SK-N-SH (cell line): ENCODE measurements around the gene NAP1L1. TPM values are rescaled to one million over a fixed set of nuclear protein-coding genes. Genes with fewer than 3 reads are reported as not detected.

ENCODE experiments used
- CTCF ChIA-PET: fragments of 300-600, 350-600 bp; formaldehyde crosslinking; extraction: SDS; loops from one replicate; lab custom pipeline; 2021; lab: Yijun Ruan, JAX
- POLR2A ChIA-PET: fragments of 350-600 bp; sonication (Branson Sonifier 250); formaldehyde crosslinking; extraction: SDS; loops from one replicate; lab custom pipeline; 2020; ENCODE audit warnings: antibody characterized with exemption, inconsistent platforms; lab: Yijun Ruan, JAX
- DNase-seq: peaks from one replicate; pipeline ENCODE4 v3.0.0; 2012
- H2AFZ ChIP-seq: fragments of 200-600 bp; sonication (generic); 2 replicates; pipeline ENCODE4 v1.8.1; 2016; ENCODE audit warnings: antibody characterized with exemption, mild to moderate bottlenecking, low read depth
- H3F3A ChIP-seq: fragments of 200-600 bp; sonication (generic); replicated peaks from 2 replicates; pipeline ENCODE3; 2016; ENCODE audit warnings: antibody characterized with exemption, mild to moderate bottlenecking; ENCODE audit not compliant: insufficient read depth
- H3K27ac ChIP-seq, 2 experiments: fragments of 200-500 bp in 1 of 2; fragments of 200-600 bp in 1 of 2; sonication (Bioruptor generic) in 1 of 2; sonication (generic), shearing (Covaris generic) in 1 of 2; 2 replicates each; pipeline versions ENCODE4 v1.5.1 to v1.6.1; 2014 to 2016; ENCODE audit warnings: low read depth in 2 of 2, inconsistent platforms in 1 of 2, low read length in 1 of 2, mild to moderate bottlenecking in 1 of 2, mixed read lengths in 1 of 2
- H3K27me3 ChIP-seq: fragments of 200-600 bp; sonication (generic), shearing (Covaris generic); 2 replicates; pipeline ENCODE4 v1.6.1; 2016; ENCODE audit warnings: mixed run types; ENCODE audit not compliant: insufficient read depth
- H3K36me3 ChIP-seq, 2 experiments: fragments of 200-500 bp in 1 of 2; fragments of 200-600 bp in 1 of 2; sonication (Bioruptor generic) in 1 of 2; sonication (generic) in 1 of 2; replicated peaks in 1 of 2; 2 replicates each; pipeline versions ENCODE3 to v1.5.1; 2014 to 2016; ENCODE audit warnings: low read length in 1 of 2, mild to moderate bottlenecking in 1 of 2; ENCODE audit not compliant: insufficient read depth in 2 of 2, control insufficient read depth in 1 of 2
- H3K4me1 ChIP-seq, 2 experiments: fragments of 200-500 bp in 1 of 2; fragments of 200-600 bp in 1 of 2; sonication (Bioruptor generic) in 1 of 2; sonication (generic), shearing (Covaris generic) in 1 of 2; 2 replicates each; pipeline versions ENCODE4 v1.5.1 to v1.6.1; 2014 to 2016; ENCODE audit warnings: low read depth in 1 of 2, low read length in 1 of 2, mixed run types in 1 of 2; ENCODE audit not compliant: insufficient read depth in 2 of 2, control insufficient read depth in 1 of 2
- H3K4me2 ChIP-seq: fragments of 200-600 bp; sonication (generic), shearing (Covaris generic); 2 replicates; pipeline ENCODE4 v1.6.1; 2017; ENCODE audit warnings: mixed run types
- H3K4me3 ChIP-seq, 2 experiments: fragments of 200-500 bp in 1 of 2; fragments of 200-600 bp in 1 of 2; sonication (Bioruptor generic) in 1 of 2; sonication (generic), shearing (Covaris generic) in 1 of 2; 2 replicates each; pipeline versions ENCODE4 v1.5.1 to v1.8.1; 2014 to 2016; ENCODE audit warnings: low read depth in 2 of 2, inconsistent platforms in 1 of 2, low read length in 1 of 2, mild to moderate bottlenecking in 1 of 2, mixed read lengths in 1 of 2, moderate library complexity in 1 of 2
- H3K79me2 ChIP-seq: fragments of 200-600 bp; sonication (generic); 2 replicates; pipeline ENCODE4 v1.8.1; 2017; ENCODE audit warnings: mild to moderate bottlenecking; ENCODE audit not compliant: insufficient read depth
- H3K9ac ChIP-seq: fragments of 200-600 bp; sonication (generic); 2 replicates; pipeline ENCODE4 v1.6.1; 2017; ENCODE audit warnings: mixed run types
- H3K9me2 ChIP-seq: fragments of 200-600 bp; sonication (generic); 2 replicates; pipeline ENCODE4 v1.6.1; 2017; ENCODE audit warnings: mixed run types
- H3K9me3 ChIP-seq: fragments of 200-600 bp; sonication (generic); 2 replicates; pipeline ENCODE4 v1.6.1; 2017; ENCODE audit warnings: mixed run types, mild to moderate bottlenecking, moderate library complexity
- H4K20me1 ChIP-seq: fragments of 200-600 bp; sonication (generic); 2 replicates; pipeline ENCODE4 v1.6.1; 2017; ENCODE audit warnings: mild to moderate bottlenecking, mixed run types; ENCODE audit not compliant: insufficient read depth
- CTCF ChIP-seq: fragments of 200-600 bp; sonication (generic); IDR thresholded peaks from 2 replicates; pipeline ENCODE4 v1.6.1; 2017; ENCODE audit warnings: antibody characterized with exemption, mild to moderate bottlenecking, moderate library complexity
- ELF1 ChIP-seq: IDR thresholded peaks from 2 replicates; pipeline ENCODE4 v1.4.0; 2012
- EZH2phosphoT487 ChIP-seq: fragments of 200-600 bp; sonication (generic); IDR thresholded peaks from 2 replicates; pipeline ENCODE4 v1.6.1; 2017; ENCODE audit warnings: low read depth, mixed run types, mild to moderate bottlenecking, antibody characterized with exemption, moderate library complexity, borderline replicate concordance
- FOSL2 ChIP-seq: IDR thresholded peaks from 2 replicates; pipeline ENCODE4 v1.4.0; 2012; ENCODE audit warnings: low read depth, mild to moderate bottlenecking, moderate library complexity, borderline replicate concordance
- FOXM1 ChIP-seq: IDR thresholded peaks from 2 replicates; pipeline ENCODE4 v1.4.0; 2012; ENCODE audit warnings: low read depth, mild to moderate bottlenecking
- GATA2 ChIP-seq: sonication (generic); formaldehyde crosslinking; IDR thresholded peaks from 2 replicates; pipeline ENCODE4 v1.5.0; 2020; ENCODE audit warnings: mild to moderate bottlenecking, missing genetic modification reagents
- IRF3 ChIP-seq: fragments of 150-350 bp; IDR thresholded peaks from 2 replicates; pipeline ENCODE4 v1.6.1; 2016; ENCODE audit warnings: mild to moderate bottlenecking, low read depth, low read length
- JUND ChIP-seq: IDR thresholded peaks from 2 replicates; pipeline ENCODE4 v1.4.0; 2012
- MAX ChIP-seq: IDR thresholded peaks from 2 replicates; pipeline ENCODE4 v1.4.0; 2012; ENCODE audit warnings: low read depth
- MXI1 ChIP-seq: IDR thresholded peaks from 2 replicates; pipeline ENCODE4 v1.6.1; 2012; ENCODE audit warnings: mild to moderate bottlenecking, low read depth, low read length, improper control_type of control experiment
- NFIC ChIP-seq: IDR thresholded peaks from 2 replicates; pipeline ENCODE4 v1.4.0; 2012; ENCODE audit warnings: borderline replicate concordance
- RAD21 ChIP-seq: IDR thresholded peaks from 2 replicates; pipeline ENCODE4 v1.6.1; 2012; ENCODE audit warnings: mild to moderate bottlenecking, low read length
- RCOR1 ChIP-seq: fragments of 150-350 bp; IDR thresholded peaks from 2 replicates; pipeline ENCODE4 v1.6.1; 2017; ENCODE audit warnings: antibody characterized with exemption, low read length
- RFX5 ChIP-seq: IDR thresholded peaks from 2 replicates; pipeline ENCODE4 v1.6.1; 2012; ENCODE audit warnings: mild to moderate bottlenecking, improper control_type of control experiment, low read length
- RXRA ChIP-seq: IDR thresholded peaks from 2 replicates; pipeline ENCODE4 v1.4.0; 2012; ENCODE audit warnings: low read depth, mild to moderate bottlenecking, borderline replicate concordance
- SIN3A ChIP-seq: IDR thresholded peaks from 2 replicates; pipeline ENCODE4 v1.6.1; 2012; ENCODE audit warnings: low read depth, mild to moderate bottlenecking, low read length, moderate library complexity, borderline replicate concordance
- TAF1 ChIP-seq: IDR thresholded peaks from 2 replicates; pipeline ENCODE4 v1.6.1; 2012; ENCODE audit warnings: low read depth, mild to moderate bottlenecking, low read length, moderate library complexity, borderline replicate concordance
- TCF12 ChIP-seq: IDR thresholded peaks from 2 replicates; pipeline ENCODE4 v1.4.0; 2012
- ZBTB33 ChIP-seq: IDR thresholded peaks from 2 replicates; pipeline ENCODE4 v1.4.0; 2012; ENCODE audit warnings: low read depth, borderline replicate concordance
- WGBS: methylation state at CpG from one replicate; pipeline ENCODE4 v1.1.6; 2017; ENCODE audit warnings: low lambda C conversion rate; 5-methylcytosine and 5-hydroxymethylcytosine counted together
- polyA plus RNA-seq, 3 experiments: library from polyadenylated mRNA; depleted of rRNA; stranded (reverse); fragments of >200 nt; gene quantifications; 2 replicates each; pipeline ENCODE4 v1.2.3, GENCODE V29; 2012

NAP1L1 gene
- polyA plus RNA-seq, 1 of the 3 experiments (the other 2 are of a cell fraction), result 197 TPM

GRCh38 chr12:75995691-75996090 lies 88.8 kb downstream of the NAP1L1 start:
- Histone ChIP-seq H3K36me3 (no peaks in the 10 kb centered on the region), H3K9me3 (no peaks in the 10 kb centered on the region), H3K27ac (no peak overlapping the region), H3F3A (peaks cover 11% of the 10 kb centered on the region), H3K9me2 (no peaks in the 10 kb centered on the region), H2AFZ (no peak overlapping the region), H3K79me2 (no peaks in the 10 kb centered on the region), H4K20me1 (no peaks in the 10 kb centered on the region), H3K4me1 (peaks cover 0 to 10% of the 10 kb centered on the region in 2 experiments; a peak in 3 of 4 replicates), H3K4me2 (no peak overlapping the region), H3K9ac (no peak overlapping the region), H3K27me3 (no peaks in the 10 kb centered on the region), H3K4me3 (no peak overlapping the region)
- TF ChIP-seq MAX, result no peak
- TF ChIP-seq TAF1, result no peak
- no peak for TF ChIP-seq RAD21
- TF ChIP-seq TCF12, result no peak
- no peak for TF ChIP-seq GATA2
- no peak for TF ChIP-seq JUND
- no peak for TF ChIP-seq CTCF
- TF ChIP-seq ZBTB33, result no peak
- no peak for TF ChIP-seq SIN3A
- TF ChIP-seq RCOR1, result no peak
- no peak for TF ChIP-seq MXI1
- no peak for TF ChIP-seq RXRA
- CTCF ChIA-PET, result interaction anchor here (1.5 kb wide), 1 partner anchor 193 kb away, joined by 4 read pairs; no protein-coding TSS in a partner anchor
- no peak for DNase-seq
- POLR2A ChIA-PET, result no interaction called here

- H3K4me3 ChIP-seq, result no peak overlapping the region
- no peaks in the 10 kb centered on the region for H3K9me2 ChIP-seq
- no peak overlapping the region for H3K4me2 ChIP-seq
- no peaks in the 10 kb centered on the region for H3K9me3 ChIP-seq
- H3K27me3 ChIP-seq, result no peaks in the 10 kb centered on the region
- H3K27ac ChIP-seq, result no peak overlapping the region
- H2AFZ ChIP-seq, result no peak overlapping the region
- H4K20me1 ChIP-seq, result no peaks in the 10 kb centered on the region
- ChIA-PET POLR2A (no interaction called here), CTCF (no interaction called here)
- H3F3A ChIP-seq, result peaks cover 11% of the 10 kb centered on the region
- no peaks in the 10 kb centered on the region for H3K79me2 ChIP-seq
- no peak overlapping the region for H3K9ac ChIP-seq
- 77% methylated on average over 4 of the region's 4 CpGs for WGBS
- H3K4me1 ChIP-seq, result peaks cover 0 to 10% of the 10 kb centered on the region in 2 experiments; a peak in 3 of 4 replicates
- no peak for TF ChIP-seq FOSL2
- TF ChIP-seq RFX5, result no peak
- no peak for TF ChIP-seq FOXM1
- no peak for TF ChIP-seq IRF3
- TF ChIP-seq ELF1, result no peak
- TF ChIP-seq EZH2phosphoT487, result no peak
- no peak for TF ChIP-seq NFIC
- H3K36me3 ChIP-seq, result no peaks in the 10 kb centered on the region
- no peak for DNase-seq
These were observed 90.3 kb downstream of the NAP1L1 start for GRCh38 chr12:75994069-75994740.
